BE2C (cell line): Measurements from ENCODE around the gene ZNF212.
A peak's percentile ranks its signal among the peaks of the same experiment; 100 is the strongest.
"Not testable (repeated sequence)": the region's sequence is repeated elsewhere in the genome, so short reads cannot be mapped to it uniquely, and the experiment has no call there.

Source experiments
- DNase-seq: peaks from one replicate; pipeline ENCODE4 v3.0.0-alpha.2; 2020
- H3K27me3 ChIP-seq: fragments of 250-450 bp; sonication (Bioruptor Pico); 2 replicates; pipeline ENCODE4 v1.5.1; 2020; ENCODE audit warnings: mild to moderate bottlenecking
- H3K36me3 ChIP-seq: fragments of 250-450 bp; sonication (Bioruptor Pico); 2 replicates; pipeline ENCODE4 v1.5.1; 2020; ENCODE audit warnings: mild to moderate bottlenecking
- H3K4me1 ChIP-seq: fragments of 250-450 bp; sonication (Bioruptor Pico); 2 replicates; pipeline ENCODE4 v1.5.1; 2020
- H3K4me3 ChIP-seq: 2 replicates; pipeline ENCODE4 v1.5.1; 2011; ENCODE audit warnings: low read depth, low read length
- H3K9me3 ChIP-seq: fragments of 250-450 bp; sonication (Bioruptor Pico); 2 replicates; pipeline ENCODE4 v1.5.1; 2020
- CTCF ChIP-seq: IDR thresholded peaks from 2 replicates; pipeline ENCODE4 v1.5.1; 2012; ENCODE audit warnings: mild to moderate bottlenecking, low read depth, low read length

Gene ZNF212

GRCh38 chr7:149261829-149262617, 22.6 kb downstream of the ZNF212 start, which contains the start of gene ZNF783:
Gene ZNF783 (plus strand): TSS chr7:149262196. CDS start chr7:149262334, 138 bp downstream.
- Histone ChIP-seq H3K36me3 (peaks cover 1% of the 10 kb centered on the region), H3K4me1 (no peaks in the 10 kb centered on the region)
- peak; percentile 44 for TF ChIP-seq CTCF

GRCh38 chr7:149266451-149266850, 27.0 kb downstream of the ZNF212 start:
- no peaks in the 10 kb centered on the region; the same call in 1 of the 2 replicates for H3K27me3 ChIP-seq
- H3K9me3 ChIP-seq, result peaks cover 2% of the 10 kb centered on the region; the same call in 1 of the 2 replicates
- TF ChIP-seq CTCF, result no peak
- DNase-seq, result no peak
- H3K36me3 ChIP-seq, result peaks cover 18% of the 10 kb centered on the region
- no peak overlapping the region for H3K4me3 ChIP-seq
- H3K4me1 ChIP-seq, result no peaks in the 10 kb centered on the region

More at GRCh38 chr7:149261829-149262617, 22.6 kb downstream of the ZNF212 start, which contains the start of gene ZNF783:
- Histone ChIP-seq H3K9me3 (peaks cover 2% of the 10 kb centered on the region; the same call in 1 of the 2 replicates), H3K4me3 (peak within 1 kb of the TSS; percentile 56), H3K27me3 (no peaks in the 10 kb centered on the region; the same call in 1 of the 2 replicates)
- peak; percentile 86 for DNase-seq

- no peaks in the 10 kb centered on the region for H3K4me1 ChIP-seq
- DNase-seq, result no peak
- H3K4me3 ChIP-seq, result no peak overlapping the region
- TF ChIP-seq CTCF, result no peak
- H3K9me3 ChIP-seq, result no peaks in the 10 kb centered on the region
- peaks cover 18% of the 10 kb centered on the region for H3K36me3 ChIP-seq
- no peaks in the 10 kb centered on the region for H3K27me3 ChIP-seq
These were observed 28.3 kb downstream of the ZNF212 start for GRCh38 chr7:149267733-149268132.

- not testable (repeated sequence) for H3K4me1 ChIP-seq, H3K27me3 ChIP-seq, H3K9me3 ChIP-seq, DNase-seq, H3K4me3 ChIP-seq
- peaks cover 12% of the 10 kb centered on the region for H3K36me3 ChIP-seq
These were observed 35.0 kb downstream of the ZNF212 start for GRCh38 chr7:149274424-149274823.

GRCh38 chr7:149277871-149278270, 38.4 kb downstream of the ZNF212 start:
- TF ChIP-seq CTCF, result no peak
- no peak for DNase-seq
- H3K4me3 ChIP-seq, result no peak overlapping the region
- 0 out of 2 replicates have a peak, but pooled peaks cover 12% of the 10 kb centered on the region for H3K36me3 ChIP-seq
- no peaks in the 10 kb centered on the region for H3K9me3 ChIP-seq
- H3K27me3 ChIP-seq, result no peaks in the 10 kb centered on the region
- H3K4me1 ChIP-seq, result no peaks in the 10 kb centered on the region

GRCh38 chr7:149278396-149278795, 38.9 kb downstream of the ZNF212 start:
- Histone ChIP-seq H3K36me3 (0 out of 2 replicates have a peak, but pooled peaks cover 12% of the 10 kb centered on the region), H3K27me3 (no peaks in the 10 kb centered on the region)
- TF ChIP-seq CTCF, result no peak

More at GRCh38 chr7:149278396-149278795, 38.9 kb downstream of the ZNF212 start:
- Histone ChIP-seq H3K4me1 (no peaks in the 10 kb centered on the region), H3K4me3 (no peak overlapping the region), H3K9me3 (no peaks in the 10 kb centered on the region)
- no peak for DNase-seq
